ENCODE measurements around the gene CDH24.

Gene CDH24, protein sequence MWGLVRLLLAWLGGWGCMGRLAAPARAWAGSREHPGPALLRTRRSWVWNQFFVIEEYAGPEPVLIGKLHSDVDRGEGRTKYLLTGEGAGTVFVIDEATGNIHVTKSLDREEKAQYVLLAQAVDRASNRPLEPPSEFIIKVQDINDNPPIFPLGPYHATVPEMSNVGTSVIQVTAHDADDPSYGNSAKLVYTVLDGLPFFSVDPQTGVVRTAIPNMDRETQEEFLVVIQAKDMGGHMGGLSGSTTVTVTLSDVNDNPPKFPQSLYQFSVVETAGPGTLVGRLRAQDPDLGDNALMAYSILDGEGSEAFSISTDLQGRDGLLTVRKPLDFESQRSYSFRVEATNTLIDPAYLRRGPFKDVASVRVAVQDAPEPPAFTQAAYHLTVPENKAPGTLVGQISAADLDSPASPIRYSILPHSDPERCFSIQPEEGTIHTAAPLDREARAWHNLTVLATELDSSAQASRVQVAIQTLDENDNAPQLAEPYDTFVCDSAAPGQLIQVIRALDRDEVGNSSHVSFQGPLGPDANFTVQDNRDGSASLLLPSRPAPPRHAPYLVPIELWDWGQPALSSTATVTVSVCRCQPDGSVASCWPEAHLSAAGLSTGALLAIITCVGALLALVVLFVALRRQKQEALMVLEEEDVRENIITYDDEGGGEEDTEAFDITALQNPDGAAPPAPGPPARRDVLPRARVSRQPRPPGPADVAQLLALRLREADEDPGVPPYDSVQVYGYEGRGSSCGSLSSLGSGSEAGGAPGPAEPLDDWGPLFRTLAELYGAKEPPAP

DNA sequence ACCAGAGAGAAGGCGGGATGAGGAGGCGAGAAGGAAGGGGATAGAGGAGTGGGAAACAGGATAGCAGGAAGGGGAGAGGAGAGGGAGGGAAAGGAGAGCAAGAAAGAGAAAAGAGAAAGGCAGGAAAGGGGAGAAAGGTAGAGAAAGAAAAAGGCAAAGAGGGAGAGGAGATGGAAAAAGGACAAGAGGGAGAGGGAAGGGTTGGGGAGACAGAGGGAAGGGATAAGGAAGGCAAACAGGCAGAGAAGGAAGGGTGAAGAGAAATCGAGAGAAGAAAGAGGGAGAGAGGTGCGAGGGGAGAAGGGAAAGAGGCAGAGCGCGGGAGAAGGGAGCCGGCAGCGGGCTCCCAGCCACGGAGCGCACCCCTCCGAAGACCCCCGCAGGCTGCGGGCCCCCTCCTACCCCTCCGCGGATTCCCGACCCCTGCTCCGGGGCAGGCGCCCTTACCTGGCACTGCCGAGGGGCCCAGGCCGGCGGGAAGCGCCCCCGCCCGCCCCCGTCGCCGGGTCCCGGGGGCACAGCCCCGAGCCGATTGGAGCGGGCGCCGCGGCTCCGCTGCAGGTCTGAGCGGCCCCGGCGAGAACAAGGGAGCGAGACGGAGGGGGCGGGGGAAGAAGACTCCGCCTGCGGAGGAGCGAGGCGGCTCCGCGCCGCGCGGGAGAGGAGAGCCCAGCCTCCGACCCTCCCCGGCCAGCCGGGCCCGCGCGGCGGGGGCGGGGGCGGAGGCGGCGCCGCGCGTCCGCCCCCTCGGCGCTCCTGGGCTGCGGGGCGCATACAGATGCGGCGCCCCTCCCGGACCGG, at the start of gene CDH24:
Gene CDH24 (minus strand): TSS at position 565 of the 801 bp plus-strand sequence. CDS start 1,787 bp downstream, outside the sequence.
- no peak for DNase-seq

DNA sequence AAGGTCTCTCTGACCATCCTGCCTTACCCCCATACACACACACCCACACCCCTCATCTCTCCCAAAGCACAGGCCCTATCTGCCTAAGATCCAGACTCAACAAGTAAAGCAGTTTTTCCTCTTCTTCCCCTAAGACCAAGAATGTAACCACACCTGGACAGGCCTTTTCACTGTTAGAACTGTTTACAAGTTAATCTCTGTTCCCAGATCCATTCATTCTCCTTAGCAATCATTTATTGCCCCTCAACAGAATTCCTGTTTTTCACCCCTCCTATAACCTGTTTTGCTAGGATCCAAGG, 49.4 kb upstream of the CDH24 start:
- no peak for DNase-seq

DNA sequence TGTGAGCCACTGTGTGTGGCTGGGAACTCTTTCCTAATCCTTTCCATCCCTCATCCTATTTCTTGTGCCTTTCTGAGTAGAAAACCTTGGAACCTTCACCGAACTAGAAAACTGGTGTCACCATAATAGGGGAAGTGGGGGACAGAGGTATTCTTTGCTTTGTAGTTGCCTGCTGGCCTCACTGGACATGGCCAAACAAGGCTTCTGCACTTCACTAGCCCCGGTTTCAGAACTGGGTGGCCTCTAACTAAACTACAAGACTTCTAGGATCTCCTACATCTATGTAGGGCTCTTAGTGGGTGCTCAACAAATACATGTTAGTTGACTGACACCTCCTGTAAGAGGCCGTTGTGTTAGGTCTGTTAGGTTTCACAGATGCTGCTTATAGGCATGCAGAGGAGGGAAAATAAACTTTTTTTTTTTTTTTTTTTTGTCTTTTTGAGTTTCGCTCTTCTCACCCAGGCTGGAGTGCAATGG, 48.1 kb upstream of the CDH24 start:
- no peak for DNase-seq

DNA sequence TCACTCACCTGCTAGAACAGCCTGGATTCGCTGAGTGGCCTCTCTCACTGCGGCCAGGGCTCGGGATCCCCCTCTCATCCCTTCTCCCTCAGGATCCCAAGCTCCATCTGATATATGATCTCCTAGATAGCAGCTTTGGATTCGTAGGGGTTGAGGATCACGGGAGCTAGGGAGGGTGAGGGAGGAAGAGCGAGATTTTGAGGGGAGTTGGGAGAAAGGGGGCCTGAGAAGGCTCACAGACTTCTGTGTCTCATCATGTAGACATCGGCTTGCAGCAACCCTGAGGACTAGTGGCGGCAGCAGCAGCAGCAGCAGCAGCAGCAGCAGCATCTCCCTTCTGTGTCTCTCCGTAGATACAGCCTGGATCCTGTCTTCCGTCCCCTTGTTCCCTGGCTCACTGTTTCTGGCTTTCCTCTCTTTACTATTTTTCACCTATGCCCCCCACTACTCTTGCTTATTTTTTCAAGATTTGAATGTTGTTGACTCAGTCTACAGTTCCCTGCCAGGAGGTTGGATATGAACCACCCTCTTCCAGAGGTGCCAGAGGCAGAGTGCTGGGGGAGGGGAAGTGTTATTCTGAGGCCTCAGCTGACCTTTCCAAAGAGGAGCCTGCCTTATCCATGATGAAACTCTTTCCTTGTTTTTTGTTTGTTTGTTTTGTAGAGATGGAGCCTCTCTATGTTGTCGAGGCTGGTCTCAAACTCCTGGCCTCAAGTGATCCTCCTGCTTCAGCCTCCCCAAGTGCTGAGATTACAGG, 47.4 kb upstream of the CDH24 start, which contains the start of gene CIROP:
Gene CIROP (minus strand): TSS at position 399 of the 757 bp plus-strand sequence. CDS start 69 bp downstream, at position 330.
- no peak for DNase-seq

DNA sequence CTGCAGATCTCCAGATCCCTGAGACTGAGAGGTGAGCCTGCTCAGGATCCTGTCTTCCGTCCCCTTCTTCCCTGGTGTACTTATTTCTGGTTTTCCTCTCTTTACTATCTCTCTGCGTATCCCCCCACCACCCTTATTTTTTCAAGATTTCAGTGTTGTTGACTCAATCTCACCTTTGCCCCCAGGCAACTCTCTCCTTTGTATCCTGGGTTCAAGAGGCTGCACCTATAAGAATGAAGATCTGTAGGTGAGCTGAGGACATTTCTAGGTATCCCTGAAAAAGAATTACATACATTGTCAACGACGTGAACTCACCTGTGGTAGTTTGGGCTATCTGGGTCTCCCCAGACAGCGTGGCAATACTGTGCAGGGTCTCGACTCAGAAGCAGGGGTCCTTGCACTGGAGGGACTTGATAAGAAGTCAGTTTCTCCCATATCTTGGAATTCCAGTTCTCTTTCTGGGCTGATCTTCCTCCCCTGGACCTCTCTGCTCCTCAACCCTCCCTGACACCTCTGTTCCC, 46.8 kb upstream of the CDH24 start:
- no peak for DNase-seq

DNA sequence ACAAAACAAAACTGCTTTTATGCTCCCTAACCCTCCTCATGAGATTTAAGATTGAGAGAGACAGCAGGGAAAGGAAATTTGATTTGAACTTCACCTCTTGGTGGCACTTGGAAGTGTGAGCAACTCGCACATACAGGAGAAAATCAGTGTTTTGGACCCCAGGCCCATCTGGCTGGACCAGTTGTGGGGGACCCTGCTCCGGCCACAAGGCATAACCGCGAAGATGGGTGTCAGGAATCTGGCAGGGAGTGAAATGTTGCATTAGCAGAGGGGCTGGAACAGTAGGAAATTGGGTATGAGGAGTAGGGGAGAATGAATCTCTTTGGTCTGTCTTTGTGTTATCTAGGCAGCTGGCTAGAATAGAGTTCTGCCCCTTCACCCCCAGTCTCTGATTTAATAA, 46.3 kb upstream of the CDH24 start:
- DNase-seq = no peak

DNA sequence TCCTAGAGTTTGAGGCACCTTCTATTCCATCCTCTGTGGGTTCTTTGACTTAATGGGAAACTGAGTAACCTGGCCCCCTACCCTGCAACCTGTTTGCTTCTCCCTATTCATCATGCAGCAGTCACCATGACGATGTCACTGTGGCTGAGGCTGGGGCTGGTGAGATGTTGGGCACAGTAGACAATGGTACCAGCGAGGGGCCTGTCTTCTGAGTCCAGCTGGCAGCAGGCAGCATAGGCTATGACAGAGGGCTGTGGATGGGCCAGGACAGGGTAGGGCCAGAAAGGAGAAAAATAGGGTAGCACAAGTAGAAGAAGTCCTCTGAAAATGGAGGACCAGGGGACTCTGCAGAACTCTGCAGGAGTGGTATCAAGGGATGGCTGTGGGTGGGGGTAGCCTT, 45.5 kb upstream of the CDH24 start:
- no peak for DNase-seq

DNA sequence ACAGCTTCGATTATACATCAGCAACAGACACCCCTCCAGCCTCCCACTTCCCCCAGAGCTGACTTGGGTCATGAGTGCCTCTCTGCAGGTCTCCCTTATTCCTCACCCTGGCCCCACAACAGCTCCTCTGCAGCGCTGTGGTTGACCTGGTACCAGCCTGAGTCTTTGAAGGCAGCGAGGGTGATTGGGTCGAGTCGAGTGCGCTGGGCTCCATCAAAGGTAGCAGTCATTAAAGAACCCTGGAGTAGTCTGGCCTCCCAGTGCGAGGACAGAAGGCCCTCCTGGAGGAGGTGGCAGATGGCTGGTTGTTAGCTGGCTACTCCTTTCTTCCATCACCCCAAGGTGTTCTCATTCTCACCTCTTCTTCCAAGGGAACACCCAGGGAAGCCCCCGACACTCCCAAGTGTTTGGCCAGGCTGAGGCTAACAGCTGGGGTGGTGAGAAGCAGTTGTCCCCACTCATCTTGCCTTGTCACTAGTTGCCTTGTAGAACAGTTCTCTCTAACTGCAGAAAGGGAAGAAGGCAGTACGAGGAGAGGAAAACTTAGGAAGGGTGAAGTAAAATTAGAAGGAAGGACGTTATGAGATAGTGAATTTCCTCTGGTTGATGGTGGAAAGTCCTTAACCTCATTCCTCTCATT, 44.8 kb upstream of the CDH24 start:
- no peak for DNase-seq

DNA sequence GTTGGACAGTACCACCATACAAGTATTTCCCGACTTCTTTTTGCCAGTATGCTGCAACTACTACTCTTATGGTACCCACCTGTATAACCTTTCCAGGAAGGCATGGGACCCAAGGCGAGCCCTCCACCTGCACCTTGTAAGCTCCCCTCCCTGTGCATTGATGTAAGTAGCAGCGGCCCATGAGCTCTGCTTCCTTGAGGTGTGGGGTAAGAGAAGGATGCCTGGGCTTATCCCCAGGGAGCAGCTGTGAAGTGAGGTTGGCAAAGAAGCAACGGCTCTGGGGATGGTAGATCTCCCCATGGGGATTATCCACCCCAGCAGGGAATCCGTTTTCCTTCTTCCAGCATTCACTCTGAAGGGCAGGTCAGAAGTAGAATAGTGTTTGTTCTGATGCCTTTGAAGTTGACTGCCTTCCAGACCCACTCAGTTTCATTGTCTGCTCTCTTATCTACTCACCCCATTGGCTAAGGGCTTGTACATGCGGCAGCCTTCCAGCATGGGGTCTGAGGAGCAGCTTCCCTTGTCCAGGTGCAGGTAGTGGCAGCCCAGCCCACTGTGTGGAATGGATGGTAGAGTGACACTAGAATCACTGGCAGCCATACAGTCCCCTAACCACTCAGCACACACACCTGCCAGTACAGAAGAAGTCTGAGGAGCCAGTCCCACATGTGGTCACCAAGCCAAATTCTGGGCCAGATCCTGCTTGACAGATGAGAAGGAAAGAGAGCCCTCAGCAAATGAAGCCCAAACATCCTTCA, 44.1 kb upstream of the CDH24 start:
- no peak for DNase-seq

DNA sequence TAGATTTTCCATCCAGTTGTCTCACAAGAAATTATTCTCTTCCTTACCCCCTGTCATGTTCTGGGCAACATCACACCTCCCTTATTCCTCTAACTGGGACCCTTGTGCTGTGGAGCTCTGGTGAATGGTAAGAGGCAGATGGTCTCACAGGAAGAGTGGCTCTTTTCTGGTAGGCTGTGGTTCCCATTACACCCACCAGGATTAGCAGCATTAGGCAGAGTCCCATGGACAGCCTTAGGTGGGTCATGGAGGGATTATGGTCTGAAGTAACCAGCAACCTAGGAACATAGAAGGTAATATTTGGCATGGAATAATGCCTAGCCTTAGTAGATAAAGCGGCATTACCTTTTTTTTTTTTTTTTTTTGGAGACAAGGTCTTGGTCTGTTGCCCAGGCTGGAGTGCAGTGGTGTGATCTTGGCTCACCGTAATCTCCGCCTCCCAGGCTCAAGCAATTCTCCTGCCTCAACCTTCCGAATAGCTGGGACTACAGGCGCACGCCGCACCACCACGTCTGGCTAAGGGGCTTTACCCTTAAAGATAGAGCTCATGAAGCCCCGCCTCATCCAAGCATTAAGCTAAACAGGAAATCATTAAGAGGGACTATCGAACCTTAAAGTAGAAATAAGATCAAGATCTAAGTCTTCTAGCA, 42.0 kb upstream of the CDH24 start:
- no peak for DNase-seq

DNA sequence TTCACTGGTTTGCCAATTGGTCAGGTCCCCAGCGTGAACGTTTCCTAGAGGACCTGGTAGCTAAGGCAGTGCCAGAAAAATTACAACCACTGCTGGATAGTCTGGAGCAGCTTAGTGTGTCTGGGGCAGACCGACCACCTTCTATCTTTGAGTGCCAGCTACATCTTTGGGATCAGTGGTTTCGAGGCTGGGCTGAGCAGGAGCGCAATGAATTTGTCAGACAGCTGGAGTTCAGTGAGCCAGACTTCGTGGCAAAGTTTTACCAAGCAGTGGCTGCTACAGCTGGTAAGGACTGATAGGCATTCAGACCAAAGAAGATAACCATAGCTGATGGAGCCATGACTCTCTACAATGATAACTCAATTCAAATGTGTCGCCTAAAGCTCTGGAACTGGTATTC, 40.5 kb upstream of the CDH24 start:
- no peak for DNase-seq

DNA sequence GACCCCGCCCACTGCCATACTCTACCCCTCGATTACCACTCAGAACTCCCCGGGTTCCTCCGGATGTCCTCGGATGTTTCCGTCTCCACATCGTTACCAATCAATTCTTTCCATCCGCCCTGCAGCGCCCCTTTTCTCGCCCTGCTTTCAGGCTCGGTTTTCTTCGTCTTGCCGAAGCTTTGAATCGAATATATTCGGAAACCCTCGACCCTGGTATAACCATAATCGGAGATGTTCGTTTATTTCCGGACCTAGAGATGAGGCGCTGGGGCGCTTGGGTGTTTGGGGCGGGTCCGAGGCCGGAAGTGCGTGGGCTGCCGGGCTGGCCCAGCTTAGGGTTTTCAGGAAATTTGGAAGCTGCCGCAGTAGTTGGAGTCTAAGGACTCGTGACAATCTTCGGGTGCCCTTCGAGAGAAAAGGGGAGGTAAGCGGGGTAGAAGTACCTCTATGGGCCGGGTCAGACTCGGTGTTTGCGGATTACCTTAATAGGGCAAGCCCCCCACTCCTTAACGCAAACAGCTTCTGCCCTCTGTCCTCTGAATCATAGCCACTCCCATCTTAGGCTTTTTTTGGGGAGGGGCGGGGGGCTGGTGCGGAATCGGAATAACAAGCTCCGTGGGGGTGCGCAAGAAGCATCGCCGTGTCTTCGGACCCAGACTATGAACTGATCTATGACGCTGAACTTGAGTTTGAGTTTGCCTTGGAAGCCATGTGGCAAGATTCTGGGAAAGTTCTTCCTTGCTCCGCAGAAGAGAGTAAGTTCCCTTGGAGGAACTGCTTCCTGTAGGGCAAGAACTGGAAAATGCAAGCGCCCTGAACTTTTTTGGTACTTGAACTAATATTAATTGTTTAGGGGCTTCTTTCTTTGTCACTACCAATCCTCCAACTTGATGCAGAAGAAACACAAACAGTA, 38.1 kb upstream of the CDH24 start, which contains the start of gene C14orf119:
Gene C14orf119 (plus strand): TSS at position 310 of the 913 bp plus-strand sequence. CDS start 2,154 bp downstream, outside the sequence.
- no peak for DNase-seq

DNA sequence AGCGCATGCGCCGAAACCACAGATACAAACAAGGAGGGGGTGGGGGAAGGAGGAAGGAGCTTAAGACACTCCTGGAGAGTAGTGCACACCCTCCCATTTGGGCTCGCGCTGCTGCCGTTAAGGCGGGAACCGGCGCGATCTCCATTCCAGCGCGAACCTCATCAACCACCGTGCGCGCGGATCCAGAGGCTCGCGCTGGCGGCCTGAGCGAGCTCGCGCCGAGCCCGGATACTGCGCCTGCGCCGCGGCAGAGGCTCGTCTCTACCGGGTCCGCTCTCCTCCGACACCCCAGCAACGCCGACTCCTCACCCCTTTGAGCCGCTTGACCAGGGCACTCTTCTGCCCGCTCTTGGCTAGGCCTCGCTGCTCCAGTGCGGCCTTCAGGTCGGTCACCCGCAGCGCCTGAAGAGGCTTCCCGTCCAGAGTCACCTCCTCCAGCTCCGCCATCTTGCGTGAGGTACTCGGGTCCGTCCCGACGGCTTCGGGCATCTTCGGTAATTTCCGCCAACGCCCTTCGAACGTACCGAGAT, 37.4 kb upstream of the CDH24 start, which contains the start of gene ACIN1:
Gene ACIN1 (minus strand): TSS at position 471 of the 530 bp plus-strand sequence. CDS start 24 bp downstream, at position 447.
- DNase-seq = no peak

DNA sequence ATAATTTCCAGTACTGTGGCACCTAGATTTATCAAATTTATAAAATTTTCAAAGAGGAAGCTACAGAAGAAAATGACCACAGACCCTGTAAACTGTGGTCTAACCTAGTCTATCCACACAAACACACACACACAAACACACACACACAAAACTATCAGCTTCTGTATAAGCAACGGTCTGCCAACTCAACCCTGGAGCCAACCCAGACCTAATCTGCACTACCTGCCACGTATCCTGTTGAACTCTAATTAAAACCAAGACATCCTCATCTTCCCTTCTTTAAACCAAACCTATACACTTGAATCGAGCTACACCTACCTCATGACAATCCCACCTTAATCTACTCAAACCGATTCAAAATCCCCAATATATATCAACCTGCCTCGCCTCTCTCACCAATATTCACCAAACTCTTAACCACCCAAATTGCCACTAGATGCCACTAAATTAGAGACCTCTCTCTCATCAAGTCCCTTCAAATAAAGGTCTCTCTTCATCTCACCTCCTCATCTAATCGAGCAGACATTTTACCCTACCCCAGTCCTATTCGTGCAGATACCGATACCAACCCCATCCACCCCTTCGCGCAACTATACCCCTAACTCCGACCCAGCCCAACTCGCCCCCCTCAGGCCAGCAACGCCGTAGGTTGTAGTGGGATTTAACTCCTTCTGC, 36.8 kb upstream of the CDH24 start:
- no peak for DNase-seq

DNA sequence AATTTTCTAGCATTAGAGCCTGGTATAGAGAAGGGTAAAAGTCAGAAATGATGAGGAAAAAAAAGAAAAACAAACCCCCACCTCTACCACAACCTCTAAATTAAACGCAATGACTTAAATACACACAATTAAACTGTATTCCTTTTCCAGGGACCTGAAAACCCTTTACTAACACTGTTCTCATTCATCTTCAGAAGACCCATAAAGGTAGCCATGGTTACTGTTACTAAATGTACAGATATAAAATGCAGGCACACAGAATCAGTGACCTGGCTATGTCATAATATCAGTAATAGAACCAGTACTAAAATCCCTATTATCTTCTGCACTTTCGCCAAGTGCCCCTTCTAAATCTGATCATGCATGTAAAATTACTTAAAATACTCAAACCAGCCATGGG, 36.2 kb upstream of the CDH24 start:
- no peak for DNase-seq

DNA sequence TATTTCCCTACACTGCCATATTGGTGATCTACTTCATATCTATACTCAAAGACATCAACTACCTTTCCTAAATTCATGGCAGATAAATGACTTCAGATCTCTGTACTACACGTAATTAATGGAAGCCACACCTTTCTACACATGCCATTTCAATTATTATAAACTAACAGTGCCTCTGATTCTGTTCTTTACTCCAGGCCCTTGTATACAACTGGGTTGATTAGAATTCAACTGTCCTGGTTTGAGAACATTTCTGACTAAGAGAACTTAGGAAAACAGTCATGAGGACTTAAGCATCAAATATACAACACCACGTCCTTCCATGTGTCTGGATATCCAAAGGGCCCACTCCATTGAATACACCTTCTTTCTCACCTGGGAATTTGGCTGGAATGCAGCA, 35.8 kb upstream of the CDH24 start:
- no peak for DNase-seq

DNA sequence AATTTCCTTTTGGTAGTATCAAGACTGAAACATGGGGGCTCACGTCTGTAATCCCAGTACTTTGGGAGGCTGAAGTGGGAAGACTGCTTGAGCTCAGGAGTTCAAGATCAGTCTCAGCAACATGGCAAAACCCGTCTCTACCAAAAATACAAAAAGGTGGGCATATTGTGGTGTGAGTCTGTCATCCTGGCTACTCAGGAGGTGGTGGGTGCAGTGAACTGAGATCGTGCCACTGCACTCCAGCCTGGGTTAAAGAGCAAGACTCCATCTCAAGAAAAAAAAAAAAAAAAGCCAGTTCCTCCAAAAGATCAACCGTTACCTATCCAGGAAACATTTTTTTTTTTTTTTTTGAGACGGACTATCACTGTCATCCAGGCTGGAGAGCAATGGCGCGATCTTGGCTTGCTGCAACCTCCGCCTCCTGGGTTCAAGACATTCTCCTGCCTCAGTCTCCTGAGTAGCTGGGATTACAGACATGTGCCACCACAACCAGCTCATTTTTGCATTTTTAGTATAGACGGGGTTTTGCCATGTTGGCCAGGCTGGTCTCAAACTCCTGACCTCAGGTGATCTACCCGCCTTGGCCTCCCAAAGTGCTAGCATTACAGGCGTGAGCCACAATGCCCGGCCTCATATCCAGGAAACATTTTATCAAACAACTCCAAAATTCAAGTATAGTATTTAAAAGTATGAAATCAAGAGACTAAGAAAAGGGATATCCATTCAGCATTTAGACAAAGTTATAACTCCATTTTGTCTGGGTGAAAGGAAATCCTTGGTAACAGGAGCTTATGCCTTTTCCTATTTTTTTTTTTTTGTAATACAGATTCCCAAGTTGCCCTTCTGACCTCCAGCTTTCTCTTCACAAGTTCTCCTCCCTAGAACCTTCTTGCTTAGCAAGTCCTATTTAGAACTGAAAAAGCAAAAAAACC, 34.2 kb upstream of the CDH24 start:
- no peak for DNase-seq

Data from activated naive CD4-positive, alpha-beta T cell (primary cell).